ENCODE data around the gene ELP5.

- TF ChIP-seq POLR2A (IDR thresholded peaks at IDR 0.05; ENCODE audit: low read depth, low read length) = no peak
- TF ChIP-seq, protein P1, sequence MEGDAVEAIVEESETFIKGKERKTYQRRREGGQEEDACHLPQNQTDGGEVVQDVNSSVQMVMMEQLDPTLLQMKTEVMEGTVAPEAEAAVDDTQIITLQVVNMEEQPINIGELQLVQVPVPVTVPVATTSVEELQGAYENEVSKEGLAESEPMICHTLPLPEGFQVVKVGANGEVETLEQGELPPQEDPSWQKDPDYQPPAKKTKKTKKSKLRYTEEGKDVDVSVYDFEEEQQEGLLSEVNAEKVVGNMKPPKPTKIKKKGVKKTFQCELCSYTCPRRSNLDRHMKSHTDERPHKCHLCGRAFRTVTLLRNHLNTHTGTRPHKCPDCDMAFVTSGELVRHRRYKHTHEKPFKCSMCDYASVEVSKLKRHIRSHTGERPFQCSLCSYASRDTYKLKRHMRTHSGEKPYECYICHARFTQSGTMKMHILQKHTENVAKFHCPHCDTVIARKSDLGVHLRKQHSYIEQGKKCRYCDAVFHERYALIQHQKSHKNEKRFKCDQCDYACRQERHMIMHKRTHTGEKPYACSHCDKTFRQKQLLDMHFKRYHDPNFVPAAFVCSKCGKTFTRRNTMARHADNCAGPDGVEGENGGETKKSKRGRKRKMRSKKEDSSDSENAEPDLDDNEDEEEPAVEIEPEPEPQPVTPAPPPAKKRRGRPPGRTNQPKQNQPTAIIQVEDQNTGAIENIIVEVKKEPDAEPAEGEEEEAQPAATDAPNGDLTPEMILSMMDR (conservative IDR thresholded peaks at IDR 0.05; ENCODE audit: low read depth, low read length) = no peak
- no peak for TF ChIP-seq CEBPB (IDR thresholded peaks at IDR 0.05; ENCODE audit: low read depth, low read length)
- no peak for TF ChIP-seq RAD21 (IDR thresholded peaks at IDR 0.05; ENCODE audit: low read length)
- TF ChIP-seq CHD1 (IDR thresholded peaks at IDR 0.05; ENCODE audit: low read depth, low read length) = no peak
- TF ChIP-seq MXI1 (IDR thresholded peaks at IDR 0.05; ENCODE audit: borderline replicate concordance, low read depth, low read length) = no peak
- TF ChIP-seq RFX5 (IDR thresholded peaks at IDR 0.05; ENCODE audit: low read depth, low read length) = no peak
- TF ChIP-seq MAFK (IDR thresholded peaks at IDR 0.05; ENCODE audit: low read depth, low read length) = no peak
- TF ChIP-seq, protein P2, sequence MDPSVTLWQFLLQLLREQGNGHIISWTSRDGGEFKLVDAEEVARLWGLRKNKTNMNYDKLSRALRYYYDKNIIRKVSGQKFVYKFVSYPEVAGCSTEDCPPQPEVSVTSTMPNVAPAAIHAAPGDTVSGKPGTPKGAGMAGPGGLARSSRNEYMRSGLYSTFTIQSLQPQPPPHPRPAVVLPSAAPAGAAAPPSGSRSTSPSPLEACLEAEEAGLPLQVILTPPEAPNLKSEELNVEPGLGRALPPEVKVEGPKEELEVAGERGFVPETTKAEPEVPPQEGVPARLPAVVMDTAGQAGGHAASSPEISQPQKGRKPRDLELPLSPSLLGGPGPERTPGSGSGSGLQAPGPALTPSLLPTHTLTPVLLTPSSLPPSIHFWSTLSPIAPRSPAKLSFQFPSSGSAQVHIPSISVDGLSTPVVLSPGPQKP (IDR thresholded peaks at IDR 0.05; ENCODE audit: borderline replicate concordance, low read depth, low read length) = no peak
Measured at GRCh38 chr17:7259555-7259889, 7.5 kb downstream of the ELP5 start.
